Upper lobe of left lung (tissue), 4 donors: Measurements from ENCODE around the gene TAF10.

Experiments
- CTCF ChIP-seq, 6 experiments: fragments of 450-650 bp in 4 of 6; fragments of 200-600 bp in 2 of 6; sonication (generic) in 2 of 6; IDR thresholded peaks; one replicate each; pipeline ENCODE4 v1.5.1; 2016 to 2019; ENCODE audit warnings: antibody characterized with exemption in 6 of 6
- EP300 ChIP-seq, 4 donors: sonication (generic); formaldehyde crosslinking; IDR thresholded peaks; one replicate each; pipeline ENCODE4 v1.5.1; 2017; ENCODE audit warnings: antibody characterized with exemption in 4 of 4, control low read depth in 2 of 4
- POLR2A ChIP-seq, 4 donors: fragments of 450-650 bp; IDR thresholded peaks; one replicate each; pipeline ENCODE4 v1.5.1; 2016 to 2017; ENCODE audit warnings: antibody characterized with exemption in 4 of 4, mild to moderate bottlenecking in 2 of 4
- POLR2AphosphoS5 ChIP-seq, 2 donors: sonication (generic); formaldehyde crosslinking; IDR thresholded peaks; one replicate each; pipeline ENCODE4 v1.5.1; 2017; ENCODE audit warnings: antibody characterized with exemption in 2 of 2

GRCh38 chr11:6604790-6605189 is 7.2 kb downstream of the TAF10 start:
- TF ChIP-seq CTCF (IDR thresholded peaks at IDR 0.05) (no peak), POLR2A (IDR thresholded peaks at IDR 0.05) (no peak), POLR2AphosphoS5 (IDR thresholded peaks at IDR 0.05) (no peak), EP300 (IDR thresholded peaks at IDR 0.05) (no peak)
